Ureter (tissue), 1 donor: Measurements from ENCODE around the gene LTBP3. TPM values are rescaled to one million over a fixed set of nuclear protein-coding genes. Genes with fewer than 3 reads are reported as not detected.
A peak's percentile ranks its signal among the peaks of the same experiment; 100 is the strongest.

Experiments used
- DNase-seq: peaks from one replicate; pipeline ENCODE4 v3.0.0-alpha.2; 2020; ENCODE audit warnings: low spot score
- total RNA-seq: library from RNA; stranded (reverse); gene quantifications from one replicate; pipeline ENCODE4 v1.2.4, GENCODE V29; 2023
- donor health status: DM: yes; HTN: yes; CAD: no.

LTBP3 gene
- total RNA-seq, 1 donor from 2014 or later, result 120 TPM

DNA sequence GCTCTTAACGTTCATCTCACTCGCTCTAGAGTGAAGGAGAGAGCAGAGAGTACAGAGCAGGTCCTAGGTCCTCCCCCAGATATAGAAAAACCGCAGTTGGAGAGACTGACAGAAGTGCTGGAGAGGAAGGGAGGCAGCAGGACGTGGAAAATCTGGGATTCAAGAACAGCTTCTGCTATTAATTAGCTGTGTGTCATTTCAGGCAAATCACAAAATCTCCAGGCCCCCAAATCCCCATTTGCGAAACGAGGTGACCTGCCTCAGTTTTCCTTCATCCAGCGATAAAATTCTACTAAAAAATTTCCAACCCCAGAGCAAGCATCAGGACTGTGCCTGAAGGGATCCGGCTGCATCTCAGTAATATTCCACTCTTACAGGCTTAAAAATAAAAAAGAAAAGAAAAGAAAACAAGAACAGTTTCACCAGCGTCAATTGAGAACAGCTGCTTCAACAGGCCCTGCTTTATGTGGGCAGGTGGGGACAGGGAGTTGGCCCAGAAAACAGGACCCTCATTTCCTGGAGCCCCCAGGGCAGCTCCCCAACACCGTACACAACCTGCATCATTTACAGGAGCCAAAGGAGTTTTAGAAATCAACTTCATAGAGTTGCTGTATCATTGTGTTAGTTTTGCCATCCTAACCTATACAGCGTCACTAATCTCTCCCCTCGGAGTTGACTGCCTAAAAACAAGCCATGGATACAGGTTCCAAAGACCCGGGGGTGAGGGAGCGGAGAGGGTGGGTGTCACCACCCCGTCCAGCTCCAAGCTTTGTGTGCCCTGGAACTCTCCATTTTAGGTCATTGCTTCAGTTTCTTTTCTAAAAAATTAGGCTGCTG lies 61.6 kb downstream of the LTBP3 start:
- no peak for DNase-seq

GRCh38 chr11:65493367-65494176 lies 64.6 kb downstream of the LTBP3 start:
- DNase-seq, result peak; percentile 90

DNA sequence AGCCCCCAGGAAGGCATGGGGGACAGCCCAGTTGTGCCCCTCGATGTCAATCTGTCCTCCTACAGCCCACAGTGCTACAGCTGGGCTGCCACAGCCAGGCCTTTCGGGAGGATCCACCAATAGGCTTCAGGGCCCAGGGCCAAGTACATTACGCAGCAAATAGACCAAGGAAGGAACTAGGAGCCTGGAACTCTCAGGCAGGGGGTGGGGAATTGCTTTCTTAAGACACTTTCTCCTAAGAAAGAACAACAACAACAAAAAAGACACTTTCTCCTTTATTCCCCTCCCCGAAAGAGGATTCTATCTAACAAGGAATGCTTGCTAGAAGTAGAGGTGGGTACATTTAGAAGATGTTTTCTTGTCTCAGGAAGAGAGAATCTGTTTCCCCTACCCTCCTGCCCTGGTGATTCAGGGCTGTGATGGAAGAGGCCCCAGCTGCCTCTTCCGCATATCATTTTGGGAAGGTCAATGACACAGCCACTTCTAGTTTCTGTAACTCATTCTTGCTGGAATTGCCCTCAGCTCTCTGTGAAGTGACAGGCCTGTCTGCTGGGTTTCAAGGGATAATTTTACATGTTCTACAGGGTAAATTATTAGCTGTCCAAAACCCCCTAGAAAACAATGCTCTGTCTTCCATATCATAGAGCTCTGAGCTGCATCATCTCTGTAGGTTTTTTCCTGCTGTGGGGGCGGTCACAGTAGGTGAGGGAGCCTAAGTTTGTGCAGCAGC lies 65.4 kb downstream of the LTBP3 start:
- DNase-seq, result no peak

- no peak for DNase-seq
Observed at GRCh38 chr11:65492387-65492636, 65.8 kb downstream of the LTBP3 start.

- DNase-seq, result peak; percentile 87
Observed at GRCh38 chr11:65491614-65492386, 66.4 kb downstream of the LTBP3 start.

- DNase-seq, result no peak
Observed at GRCh38 chr11:65491163-65491465, 67.0 kb downstream of the LTBP3 start.

GRCh38 chr11:65489706-65490320 lies 68.3 kb downstream of the LTBP3 start:
- DNase-seq, result no peak

DNA sequence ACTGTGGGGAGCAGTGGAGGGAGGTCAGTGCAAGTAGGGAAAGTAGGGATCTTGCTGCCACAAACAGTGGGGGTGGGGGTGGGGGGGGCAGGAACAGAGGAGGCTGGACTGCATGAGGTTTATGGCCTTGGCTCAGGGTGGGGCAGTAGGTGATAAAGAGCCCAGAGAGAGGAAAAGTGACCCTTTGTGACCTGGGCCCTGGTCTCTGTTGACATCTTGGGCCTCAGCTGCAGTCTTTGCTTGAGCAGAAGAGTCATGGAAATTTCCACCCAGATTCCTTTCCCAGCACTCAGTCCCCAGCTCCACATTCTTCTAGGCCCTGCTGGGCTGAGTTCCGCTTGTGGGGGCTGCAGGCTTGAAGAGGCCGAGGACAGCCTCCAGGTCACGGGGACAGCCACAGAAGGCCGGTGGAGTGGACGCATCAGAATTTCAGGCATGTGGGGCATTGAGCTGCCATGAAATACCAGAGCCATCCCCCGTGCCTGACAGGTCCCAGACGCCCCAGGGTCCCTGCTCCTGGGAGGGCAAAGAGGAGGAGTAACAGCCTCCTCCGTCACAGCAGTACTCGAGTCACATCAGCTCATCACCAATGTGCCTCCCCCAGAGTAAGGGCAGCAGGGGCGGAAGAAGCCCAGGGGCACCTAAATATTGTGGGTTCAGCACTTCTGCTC lies 69.0 kb downstream of the LTBP3 start:
- DNase-seq, result no peak

Other genes with a start within 250 kb of the LTBP3 start
- 21.0 TPM for gene CDC42EP2, start 243.5 kb downstream of the LTBP3 start, total RNA-seq
- gene DPF2, start 224.5 kb downstream of the LTBP3 start, total RNA-seq, result 61.5 TPM
- gene TIGD3, start 203.6 kb downstream of the LTBP3 start, total RNA-seq, result not detected
- gene SLC25A45, start 175.7 kb downstream of the LTBP3 start, total RNA-seq, result 9.4 TPM
- 31.2 TPM for gene FRMD8, start 171.7 kb downstream of the LTBP3 start, total RNA-seq
- 1,155 TPM for gene NEAT1, start 135.6 kb downstream of the LTBP3 start, total RNA-seq
- gene MALAT1, start 59.3 kb downstream of the LTBP3 start, total RNA-seq, result 19,443 TPM
- gene SCYL1, start 33.3 kb downstream of the LTBP3 start, total RNA-seq, result 62.9 TPM
- 50.3 TPM for gene ZNRD2, start 12.1 kb upstream of the LTBP3 start, total RNA-seq
- gene FAM89B, start 14.2 kb upstream of the LTBP3 start, total RNA-seq, result 21.9 TPM
- gene EHBP1L1, start 17.7 kb upstream of the LTBP3 start, total RNA-seq, result 122 TPM
- gene KCNK7, start 37.4 kb upstream of the LTBP3 start, total RNA-seq, result 0.83 TPM
- gene MAP3K11, start 55.9 kb upstream of the LTBP3 start, total RNA-seq, result 57.3 TPM
- gene PCNX3, start 57.4 kb upstream of the LTBP3 start, total RNA-seq, result 57.6 TPM
- 40.3 TPM for gene SIPA1, start 79.7 kb upstream of the LTBP3 start, total RNA-seq
- 97.9 TPM for gene RELA, start 104.6 kb upstream of the LTBP3 start, total RNA-seq
- 74.8 TPM for gene KAT5, start 153.9 kb upstream of the LTBP3 start, total RNA-seq
- 29.8 TPM for gene RNASEH2C, start 162.4 kb upstream of the LTBP3 start, total RNA-seq
- 13.5 TPM for gene AP5B1, start 222.6 kb upstream of the LTBP3 start, total RNA-seq
- gene OVOL1, start 228.7 kb upstream of the LTBP3 start, total RNA-seq, result 25.8 TPM